Measurements from ENCODE around the gene FHIT. TPM values are rescaled to one million over a fixed set of nuclear protein-coding genes. Genes with fewer than 3 reads are reported as not detected.

Gene FHIT
- total and polyA plus RNA-seq, 2 experiments from 2014 or later = 9.7 to 16.2 TPM

- Histone ChIP-seq H2AFZ (no peak overlapping the region), H3K27me3 (no peaks in the 10 kb centered on the region), H3K4me3 (no peak overlapping the region), H3K9me2 (replicated peaks; ENCODE audit: insufficient read depth) (no peaks in the 10 kb centered on the region), H3K4me1 (ENCODE audit: insufficient read depth) (peaks cover 6% of the 10 kb centered on the region), H4K20me1 (ENCODE audit: insufficient read depth, poor library complexity, severe bottlenecking) (no peaks in the 10 kb centered on the region), H3K36me3 (replicated peaks; ENCODE audit: insufficient read depth, low read depth) (no peaks in the 10 kb centered on the region), H3K4me2 (no peak overlapping the region), H3K79me2 (no peaks in the 10 kb centered on the region), H3K27ac (no peak overlapping the region), H3K9me3 (ENCODE audit: low read depth) (no peaks in the 10 kb centered on the region)
- WGBS (ENCODE audit: low lambda C conversion rate, missing lambda C conversion rate) = 78% methylated on average over 3 of the region's 3 CpGs
- DNase-seq (ENCODE audit: low spot score) = no peak
- TF ChIP-seq, protein P1, sequence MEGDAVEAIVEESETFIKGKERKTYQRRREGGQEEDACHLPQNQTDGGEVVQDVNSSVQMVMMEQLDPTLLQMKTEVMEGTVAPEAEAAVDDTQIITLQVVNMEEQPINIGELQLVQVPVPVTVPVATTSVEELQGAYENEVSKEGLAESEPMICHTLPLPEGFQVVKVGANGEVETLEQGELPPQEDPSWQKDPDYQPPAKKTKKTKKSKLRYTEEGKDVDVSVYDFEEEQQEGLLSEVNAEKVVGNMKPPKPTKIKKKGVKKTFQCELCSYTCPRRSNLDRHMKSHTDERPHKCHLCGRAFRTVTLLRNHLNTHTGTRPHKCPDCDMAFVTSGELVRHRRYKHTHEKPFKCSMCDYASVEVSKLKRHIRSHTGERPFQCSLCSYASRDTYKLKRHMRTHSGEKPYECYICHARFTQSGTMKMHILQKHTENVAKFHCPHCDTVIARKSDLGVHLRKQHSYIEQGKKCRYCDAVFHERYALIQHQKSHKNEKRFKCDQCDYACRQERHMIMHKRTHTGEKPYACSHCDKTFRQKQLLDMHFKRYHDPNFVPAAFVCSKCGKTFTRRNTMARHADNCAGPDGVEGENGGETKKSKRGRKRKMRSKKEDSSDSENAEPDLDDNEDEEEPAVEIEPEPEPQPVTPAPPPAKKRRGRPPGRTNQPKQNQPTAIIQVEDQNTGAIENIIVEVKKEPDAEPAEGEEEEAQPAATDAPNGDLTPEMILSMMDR (IDR thresholded peaks at IDR 0.05; ENCODE audit: poor library complexity) = no peak
- TF ChIP-seq EZH2phosphoT487 (IDR thresholded peaks at IDR 0.05; ENCODE audit: low read depth, severe bottlenecking, unreplicated experiment) = no peak
- TF ChIP-seq EZH2 (IDR thresholded peaks at IDR 0.05; ENCODE audit: borderline replicate concordance) = no peak
These were observed 948.1 kb downstream of the FHIT start for GRCh38 chr3:60303160-60303559.

GRCh38 chr3:60301142-60301541 lies 950.1 kb downstream of the FHIT start:
- Histone ChIP-seq H3K4me1 (ENCODE audit: insufficient read depth) (no peaks in the 10 kb centered on the region), H3K27ac (peak overlapping the region; percentile 63)
- 55% methylated on average over 2 of the region's 2 CpGs for WGBS (ENCODE audit: low lambda C conversion rate, missing lambda C conversion rate)

DNA sequence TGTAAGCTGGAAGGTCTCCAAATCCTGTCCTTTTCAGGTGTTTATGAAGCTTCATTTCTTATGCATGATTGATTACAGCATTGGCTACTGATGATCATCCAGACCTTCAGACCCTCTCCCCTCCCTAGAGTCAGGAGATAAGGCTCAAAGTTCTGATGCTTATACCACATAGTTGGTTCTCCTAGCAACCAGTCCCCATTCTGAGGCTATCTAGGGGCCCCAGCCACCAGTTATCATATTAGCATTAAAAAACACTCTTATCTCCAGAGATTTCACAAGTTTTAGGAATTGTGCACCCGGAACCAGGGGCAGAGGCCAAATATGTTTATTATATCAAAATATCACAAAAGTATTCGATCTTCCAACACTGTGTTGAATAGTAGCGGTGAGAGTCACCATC lies 953.1 kb downstream of the FHIT start:
- H3K79me2 ChIP-seq = no peaks in the 10 kb centered on the region
- TF ChIP-seq, protein P1 (IDR thresholded peaks at IDR 0.05; ENCODE audit: poor library complexity) = no peak
- TF ChIP-seq EZH2phosphoT487 (IDR thresholded peaks at IDR 0.05; ENCODE audit: low read depth, severe bottlenecking, unreplicated experiment) (no peak), EZH2 (IDR thresholded peaks at IDR 0.05; ENCODE audit: borderline replicate concordance) (no peak)
- no peaks in the 10 kb centered on the region for H3K9me3 ChIP-seq (ENCODE audit: low read depth)
- DNase-seq (ENCODE audit: low spot score) = no peak
- H3K27me3 ChIP-seq = no peaks in the 10 kb centered on the region
- H3K4me1 ChIP-seq (ENCODE audit: insufficient read depth) = no peaks in the 10 kb centered on the region
- H2AFZ ChIP-seq = no peak overlapping the region
- no peak overlapping the region for H3K4me3 ChIP-seq
- no peaks in the 10 kb centered on the region for H3K36me3 ChIP-seq (replicated peaks; ENCODE audit: insufficient read depth, low read depth)
- 76% methylated on average over 3 of the region's 3 CpGs for WGBS (ENCODE audit: low lambda C conversion rate, missing lambda C conversion rate)
- H4K20me1 ChIP-seq (ENCODE audit: insufficient read depth, poor library complexity, severe bottlenecking) = no peaks in the 10 kb centered on the region
- H3K27ac ChIP-seq = no peak overlapping the region
- no peaks in the 10 kb centered on the region for H3K9me2 ChIP-seq (replicated peaks; ENCODE audit: insufficient read depth)
- H3K4me2 ChIP-seq = no peak overlapping the region

More at GRCh38 chr3:60301142-60301541, 950.1 kb downstream of the FHIT start:
- no peak overlapping the region for H3K4me2 ChIP-seq
- H3K9me3 ChIP-seq (ENCODE audit: low read depth) = no peaks in the 10 kb centered on the region
- no peaks in the 10 kb centered on the region for H3K9me2 ChIP-seq (replicated peaks; ENCODE audit: insufficient read depth)
- H4K20me1 ChIP-seq (ENCODE audit: insufficient read depth, poor library complexity, severe bottlenecking) = no peaks in the 10 kb centered on the region
- no peaks in the 10 kb centered on the region for H3K27me3 ChIP-seq
- TF ChIP-seq EZH2 (IDR thresholded peaks at IDR 0.05; ENCODE audit: borderline replicate concordance) (no peak), EZH2phosphoT487 (IDR thresholded peaks at IDR 0.05; ENCODE audit: low read depth, severe bottlenecking, unreplicated experiment) (no peak)
- TF ChIP-seq, protein P1 (IDR thresholded peaks at IDR 0.05; ENCODE audit: poor library complexity) = no peak
- peak; percentile 11 for DNase-seq (ENCODE audit: low spot score)
- no peak overlapping the region for H2AFZ ChIP-seq
- no peak overlapping the region for H3K4me3 ChIP-seq
- no peaks in the 10 kb centered on the region for H3K36me3 ChIP-seq (replicated peaks; ENCODE audit: insufficient read depth, low read depth)
- no peaks in the 10 kb centered on the region for H3K79me2 ChIP-seq

DNA sequence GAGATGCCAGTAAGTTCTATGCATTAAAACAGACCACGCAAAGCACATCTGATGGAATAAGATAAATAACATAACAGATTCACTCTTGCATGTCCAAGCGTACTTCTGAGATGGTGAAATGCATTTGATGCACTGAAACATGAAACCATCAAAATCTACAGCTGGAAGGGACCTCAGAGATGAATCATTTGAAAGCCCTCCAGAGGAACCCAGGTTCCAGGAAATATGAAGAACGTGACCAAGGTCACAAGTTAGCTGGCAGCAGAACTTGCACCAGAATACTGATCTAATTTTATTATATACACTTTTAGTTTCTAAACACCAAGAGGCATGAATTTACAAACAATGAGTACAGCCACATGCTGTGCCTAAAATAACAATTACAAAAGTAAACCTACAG lies 957.1 kb downstream of the FHIT start:
- no peak for DNase-seq (ENCODE audit: low spot score)
- H2AFZ ChIP-seq = no peak overlapping the region
- H3K4me2 ChIP-seq = no peak overlapping the region
- H3K4me1 ChIP-seq (ENCODE audit: insufficient read depth) = no peaks in the 10 kb centered on the region
- H3K9me2 ChIP-seq (replicated peaks; ENCODE audit: insufficient read depth) = no peaks in the 10 kb centered on the region
- TF ChIP-seq, protein P1 (IDR thresholded peaks at IDR 0.05; ENCODE audit: poor library complexity) = no peak
- TF ChIP-seq EZH2phosphoT487 (IDR thresholded peaks at IDR 0.05; ENCODE audit: low read depth, severe bottlenecking, unreplicated experiment) (no peak), EZH2 (IDR thresholded peaks at IDR 0.05; ENCODE audit: borderline replicate concordance) (no peak)
- no peaks in the 10 kb centered on the region for H3K9me3 ChIP-seq (ENCODE audit: low read depth)
- no peak overlapping the region for H3K4me3 ChIP-seq
- no peaks in the 10 kb centered on the region for H3K79me2 ChIP-seq
- H4K20me1 ChIP-seq (ENCODE audit: insufficient read depth, poor library complexity, severe bottlenecking) = no peaks in the 10 kb centered on the region
- no peaks in the 10 kb centered on the region for H3K36me3 ChIP-seq (replicated peaks; ENCODE audit: insufficient read depth, low read depth)
- no peaks in the 10 kb centered on the region for H3K27me3 ChIP-seq
- WGBS (ENCODE audit: low lambda C conversion rate, missing lambda C conversion rate) = 45% methylated on average over 3 of the region's 3 CpGs
- no peak overlapping the region for H3K27ac ChIP-seq

All from hepatocyte (in vitro differentiated cells).